Hepatocyte (in vitro differentiated cells): ENCODE measurements around the gene NDRG3.

Source experiments
- EZH2 ChIP-seq: fragments of 200-600 bp; sonication (generic); IDR thresholded peaks from 2 replicates; pipeline ENCODE4 v1.6.1; 2016; ENCODE audit warnings: antibody characterized with exemption, mild to moderate bottlenecking, borderline replicate concordance
- TF ChIP-seq, protein P1 (sequence below): fragments of 200-600 bp; sonication (generic); IDR thresholded peaks from 2 replicates; pipeline ENCODE4 v1.5.1; 2016; ENCODE audit warnings: antibody characterized with exemption, mild to moderate bottlenecking; ENCODE audit not compliant: poor library complexity

DNA sequence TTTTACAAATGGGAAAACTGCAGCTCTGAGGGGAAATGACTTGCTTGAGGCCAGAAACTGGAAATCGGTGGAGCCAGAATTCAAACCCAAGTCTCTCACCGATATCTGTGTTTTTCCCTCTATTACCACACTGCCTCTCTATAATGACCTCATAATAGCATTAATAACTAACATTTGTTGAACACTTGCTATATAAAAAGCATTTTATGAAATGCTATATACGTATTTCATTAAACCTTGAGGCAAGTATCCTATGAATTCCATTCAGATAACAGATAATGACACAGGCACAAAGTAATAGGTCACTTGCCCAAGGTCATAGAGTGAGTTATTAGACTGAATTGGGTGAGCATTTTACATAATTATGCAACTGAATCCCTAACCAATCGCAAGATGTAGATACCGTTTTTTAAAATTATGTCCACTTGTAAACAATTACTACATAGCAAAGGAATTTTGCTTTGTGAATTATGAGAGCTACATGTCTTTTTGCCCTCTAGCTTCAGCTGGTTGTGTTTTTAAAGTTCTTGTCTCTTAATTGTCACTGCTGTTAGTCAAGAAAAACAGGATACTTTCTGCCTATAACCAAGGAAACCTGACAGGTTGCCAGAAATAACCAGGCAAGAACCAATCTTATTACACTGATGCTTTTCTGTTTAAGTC, 23.0 kb upstream of the NDRG3 start:
- TF ChIP-seq, protein P1, sequence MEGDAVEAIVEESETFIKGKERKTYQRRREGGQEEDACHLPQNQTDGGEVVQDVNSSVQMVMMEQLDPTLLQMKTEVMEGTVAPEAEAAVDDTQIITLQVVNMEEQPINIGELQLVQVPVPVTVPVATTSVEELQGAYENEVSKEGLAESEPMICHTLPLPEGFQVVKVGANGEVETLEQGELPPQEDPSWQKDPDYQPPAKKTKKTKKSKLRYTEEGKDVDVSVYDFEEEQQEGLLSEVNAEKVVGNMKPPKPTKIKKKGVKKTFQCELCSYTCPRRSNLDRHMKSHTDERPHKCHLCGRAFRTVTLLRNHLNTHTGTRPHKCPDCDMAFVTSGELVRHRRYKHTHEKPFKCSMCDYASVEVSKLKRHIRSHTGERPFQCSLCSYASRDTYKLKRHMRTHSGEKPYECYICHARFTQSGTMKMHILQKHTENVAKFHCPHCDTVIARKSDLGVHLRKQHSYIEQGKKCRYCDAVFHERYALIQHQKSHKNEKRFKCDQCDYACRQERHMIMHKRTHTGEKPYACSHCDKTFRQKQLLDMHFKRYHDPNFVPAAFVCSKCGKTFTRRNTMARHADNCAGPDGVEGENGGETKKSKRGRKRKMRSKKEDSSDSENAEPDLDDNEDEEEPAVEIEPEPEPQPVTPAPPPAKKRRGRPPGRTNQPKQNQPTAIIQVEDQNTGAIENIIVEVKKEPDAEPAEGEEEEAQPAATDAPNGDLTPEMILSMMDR: no peak
- TF ChIP-seq EZH2: no peak
